ENCODE measurements around the gene MASP1.

GRCh38 chr3:187280644-187281043 is 10.9 kb downstream of the MASP1 start:
- no peak for TF ChIP-seq POLR2A (IDR thresholded peaks at IDR 0.05; ENCODE audit: low read depth, low read length)
- TF ChIP-seq TAF1 (IDR thresholded peaks at IDR 0.05; ENCODE audit: low read depth, low read length): no peak
- no peak for TF ChIP-seq POLR2AphosphoS5 (IDR thresholded peaks at IDR 0.05; ENCODE audit: low read depth, low read length)
- TF ChIP-seq SPI1 (IDR thresholded peaks at IDR 0.05; ENCODE audit: low read depth, low read length): no peak
- TF ChIP-seq POU2F2 (IDR thresholded peaks at IDR 0.05; ENCODE audit: low read depth, low read length): no peak
